ENCODE data around the gene TAPT1. TPM values are rescaled to one million over a fixed set of nuclear protein-coding genes. Genes with fewer than 3 reads are reported as not detected.
A peak's percentile ranks its signal among the peaks of the same experiment; 100 is the strongest.

Gene TAPT1
- total and polyA plus RNA-seq, 8 donors: 7.3 to 27.7 (median 19.2) TPM

GRCh38 chr4:16139066-16139945, 87.0 kb downstream of the TAPT1 start:
- intact Hi-C loops (cut with DNase I): no loop called here
- FAIRE-seq (no peak), DNase-seq (peak in 1 of 6 donors; percentile 33), ATAC-seq (no peak)
- TF ChIP-seq CTCF (IDR thresholded peaks at IDR 0.05): no peak
- H3K27ac ChIP-seq: peak overlapping the region in 2 of 4 donors; percentile 82
- H3K27me3 ChIP-seq: no peaks in the 10 kb centered on the region
- H3K4me3 ChIP-seq: no peak overlapping the region
- no peaks in the 10 kb centered on the region for H3K36me3 ChIP-seq
- H3K4me1 ChIP-seq: no peaks in the 10 kb centered on the region
- H3K9me3 ChIP-seq: no peaks in the 10 kb centered on the region
- 81 to 85% methylated on average over 8 of the region's 8 CpGs for WGBS, 2 donors

- Histone ChIP-seq H3K27ac (no peak overlapping the region), H3K36me3 (no peaks in the 10 kb centered on the region), H3K27me3 (no peaks in the 10 kb centered on the region), H3K9me3 (peaks cover 0 to 3% (median 0%) of the 10 kb centered on the region in 4 donors), H3K4me3 (no peak overlapping the region), H3K4me1 (no peaks in the 10 kb centered on the region)
- no peak for ATAC-seq
- no peak for TF ChIP-seq CTCF (IDR thresholded peaks at IDR 0.05)
- WGBS, 2 donors: 85% methylated on average over 5 of the region's 5 CpGs
- no peak for DNase-seq
- intact Hi-C loops (cut with DNase I): no loop called here
- no peak for FAIRE-seq
Observed at GRCh38 chr4:16136827-16137226, 89.4 kb downstream of the TAPT1 start.

GRCh38 chr4:16136311-16136710, 90.0 kb downstream of the TAPT1 start:
- no peak for TF ChIP-seq CTCF (IDR thresholded peaks at IDR 0.05)
- peaks cover 0 to 3% (median 0%) of the 10 kb centered on the region in 4 donors for H3K9me3 ChIP-seq
- whole genome bisulfite sequencing, 2 donors: 28 to 35% methylated on average over 1 of the region's 1 CpG
- no peak overlapping the region for H3K27ac ChIP-seq
- no peaks in the 10 kb centered on the region for H3K4me1 ChIP-seq
- no peak for FAIRE-seq
- no peaks in the 10 kb centered on the region for H3K36me3 ChIP-seq
- no peak for ATAC-seq
- no peak overlapping the region for H3K4me3 ChIP-seq
- intact Hi-C loops (cut with DNase I): no loop called here
- DNase-seq: no peak
- H3K27me3 ChIP-seq: no peaks in the 10 kb centered on the region

DNA sequence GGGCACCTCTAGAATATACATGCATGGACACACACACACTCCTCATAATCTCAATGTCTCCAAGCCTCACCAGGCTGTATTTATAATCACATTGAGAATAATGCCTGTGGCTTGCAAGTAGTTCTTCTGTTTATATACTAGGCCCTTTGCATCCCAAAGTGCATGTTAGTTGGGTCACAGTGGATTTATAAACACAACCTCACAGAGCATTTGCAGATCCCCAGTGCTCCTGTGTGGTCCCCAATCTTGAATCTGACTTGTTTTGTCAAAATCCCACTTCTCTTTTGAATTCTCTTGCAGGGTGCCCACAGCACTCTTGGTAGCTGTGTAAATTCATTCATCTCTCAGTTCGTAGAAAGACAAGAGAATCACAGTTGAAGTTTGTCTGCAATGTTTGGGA, 92.9 kb downstream of the TAPT1 start:
- 93 to 95% methylated on average over 1 of the region's 1 CpG for WGBS, 2 donors
- H3K36me3 ChIP-seq: no peaks in the 10 kb centered on the region
- no peak for ATAC-seq
- H3K4me3 ChIP-seq: no peak overlapping the region
- no peak for TF ChIP-seq CTCF (IDR thresholded peaks at IDR 0.05)
- no peak for FAIRE-seq
- peaks cover 0 to 3% (median 0%) of the 10 kb centered on the region in 4 donors for H3K9me3 ChIP-seq
- H3K27me3 ChIP-seq: no peaks in the 10 kb centered on the region
- H3K27ac ChIP-seq: no peak overlapping the region
- no peak for DNase-seq
- intact Hi-C loops (cut with DNase I): no loop called here
- no peaks in the 10 kb centered on the region for H3K4me1 ChIP-seq

GRCh38 chr4:16131293-16131692, 95.0 kb downstream of the TAPT1 start:
- Histone ChIP-seq H3K4me3 (no peak overlapping the region), H3K36me3 (no peaks in the 10 kb centered on the region), H3K27ac (no peak overlapping the region), H3K9me3 (peaks cover 0 to 3% (median 0%) of the 10 kb centered on the region in 4 donors), H3K27me3 (no peaks in the 10 kb centered on the region), H3K4me1 (no peaks in the 10 kb centered on the region)
- TF ChIP-seq CTCF (IDR thresholded peaks at IDR 0.05): no peak
- 93 to 97% methylated on average over 1 of the region's 1 CpG for WGBS, 2 donors
- no peak for FAIRE-seq
- DNase-seq: no peak
- intact Hi-C loops (cut with DNase I): no loop called here
- no peak for ATAC-seq

All from pancreas (tissue), 10 donors.